Smooth muscle cell (in vitro differentiated cells): ENCODE measurements around the gene BTRC. TPM values are rescaled to one million over a fixed set of nuclear protein-coding genes. Genes with fewer than 3 reads are reported as not detected.

ENCODE experiments used
- DNase-seq: peaks from one replicate; lab custom pipeline; 2025; ENCODE audit not compliant: unreplicated experiment; lab: John Stamatoyannopoulos, UW
- H2AFZ ChIP-seq: fragments of 200-600 bp; sonication (generic); 2 replicates; pipeline ENCODE4 v1.6.0; 2016; ENCODE audit warnings: antibody characterized with exemption, low read depth, mild to moderate bottlenecking
- H3F3A ChIP-seq: fragments of 200-600 bp; sonication (generic); 2 replicates; pipeline ENCODE4 v1.6.0; 2017; ENCODE audit warnings: antibody characterized with exemption, low read depth
- H3K27ac ChIP-seq: fragments of 200-600 bp; sonication (generic); 2 replicates; pipeline ENCODE4 v1.5.1; 2016; ENCODE audit warnings: low read depth, mild to moderate bottlenecking
- H3K27me3 ChIP-seq: fragments of 200-600 bp; sonication (generic); 2 replicates; pipeline ENCODE4 v1.6.1; 2016; ENCODE audit warnings: low read depth, mild to moderate bottlenecking
- H3K36me3 ChIP-seq: fragments of 200-600 bp; sonication (generic); 2 replicates; pipeline ENCODE4 v1.5.1; 2016; ENCODE audit warnings: low read depth
- H3K4me1 ChIP-seq: fragments of 200-600 bp; sonication (generic); 2 replicates; pipeline ENCODE4 v1.5.1; 2016; ENCODE audit warnings: low read depth
- H3K4me2 ChIP-seq: fragments of 200-600 bp; sonication (generic); 2 replicates; pipeline ENCODE4 v1.6.0; 2016; ENCODE audit warnings: mild to moderate bottlenecking
- H3K4me3 ChIP-seq: fragments of 200-600 bp; sonication (generic); 2 replicates; pipeline ENCODE4 v1.5.1; 2016; ENCODE audit warnings: mild to moderate bottlenecking
- H3K79me2 ChIP-seq: fragments of 200-600 bp; sonication (generic); 2 replicates; pipeline ENCODE4 v1.6.0; 2016; ENCODE audit warnings: low read depth, mild to moderate bottlenecking
- H3K9ac ChIP-seq: fragments of 200-600 bp; sonication (generic); 2 replicates; pipeline ENCODE4 v1.6.0; 2016; ENCODE audit warnings: low read depth
- H3K9me3 ChIP-seq: fragments of 200-600 bp; sonication (generic); replicated peaks from 2 replicates; pipeline ENCODE4 v1.5.1; 2016; ENCODE audit warnings: low read depth
- H4K20me1 ChIP-seq: fragments of 200-600 bp; sonication (generic); 2 replicates; pipeline ENCODE4 v1.6.0; 2016; ENCODE audit warnings: low read depth
- WGBS: methylation state at CpG from one replicate; pipeline ENCODE4 v1.1.7; 2016; ENCODE audit warnings: low lambda C conversion rate; 5-methylcytosine and 5-hydroxymethylcytosine counted together
- polyA plus RNA-seq: library from polyadenylated mRNA; unstranded; fragments of >200 nt; fragmentation: Nextera tagmentation; extraction: Ambion mirVana; gene quantifications from 2 replicates; pipeline ENCODE4 v1.2.1, GENCODE V29; 2016
- total RNA-seq: library from RNA; depleted of rRNA; stranded (reverse); fragments of >200 nt; gene quantifications from 2 replicates; pipeline ENCODE4 v1.2.3, GENCODE V29; 2014
- TF ChIP-seq, protein P1 (sequence below): fragments of 200-600 bp; sonication (generic); IDR thresholded peaks from 2 replicates; pipeline ENCODE4 v1.5.1; 2017; ENCODE audit warnings: borderline replicate concordance, mild to moderate bottlenecking, antibody characterized with exemption; ENCODE audit not compliant: insufficient read depth, poor library complexity, severe bottlenecking

Gene BTRC
- total and polyA plus RNA-seq, 2 experiments from 2014 or later = 9.6 to 16.8 TPM

- 31% methylated on average over 54 of the region's 59 CpGs for WGBS
- TF ChIP-seq, protein P1, sequence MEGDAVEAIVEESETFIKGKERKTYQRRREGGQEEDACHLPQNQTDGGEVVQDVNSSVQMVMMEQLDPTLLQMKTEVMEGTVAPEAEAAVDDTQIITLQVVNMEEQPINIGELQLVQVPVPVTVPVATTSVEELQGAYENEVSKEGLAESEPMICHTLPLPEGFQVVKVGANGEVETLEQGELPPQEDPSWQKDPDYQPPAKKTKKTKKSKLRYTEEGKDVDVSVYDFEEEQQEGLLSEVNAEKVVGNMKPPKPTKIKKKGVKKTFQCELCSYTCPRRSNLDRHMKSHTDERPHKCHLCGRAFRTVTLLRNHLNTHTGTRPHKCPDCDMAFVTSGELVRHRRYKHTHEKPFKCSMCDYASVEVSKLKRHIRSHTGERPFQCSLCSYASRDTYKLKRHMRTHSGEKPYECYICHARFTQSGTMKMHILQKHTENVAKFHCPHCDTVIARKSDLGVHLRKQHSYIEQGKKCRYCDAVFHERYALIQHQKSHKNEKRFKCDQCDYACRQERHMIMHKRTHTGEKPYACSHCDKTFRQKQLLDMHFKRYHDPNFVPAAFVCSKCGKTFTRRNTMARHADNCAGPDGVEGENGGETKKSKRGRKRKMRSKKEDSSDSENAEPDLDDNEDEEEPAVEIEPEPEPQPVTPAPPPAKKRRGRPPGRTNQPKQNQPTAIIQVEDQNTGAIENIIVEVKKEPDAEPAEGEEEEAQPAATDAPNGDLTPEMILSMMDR = no peak
- Histone ChIP-seq H3K4me1 (peaks cover 13% of the 10 kb centered on the region), H4K20me1 (no peaks in the 10 kb centered on the region), H3K4me3 (peak overlapping the region; percentile 3), H3K9me3 (no peaks in the 10 kb centered on the region), H3K4me2 (peak overlapping the region; percentile 74), H3K27ac (no peak overlapping the region), H3K27me3 (peaks cover 52% of the 10 kb centered on the region), H3K79me2 (no peaks in the 10 kb centered on the region), H3K36me3 (no peaks in the 10 kb centered on the region), H2AFZ (no peak overlapping the region), H3K9ac (no peak overlapping the region), H3F3A (no peaks in the 10 kb centered on the region)
- DNase-seq = no peak
Observed at GRCh38 chr10:101566333-101567164, 212.6 kb downstream of the BTRC start.

DNA sequence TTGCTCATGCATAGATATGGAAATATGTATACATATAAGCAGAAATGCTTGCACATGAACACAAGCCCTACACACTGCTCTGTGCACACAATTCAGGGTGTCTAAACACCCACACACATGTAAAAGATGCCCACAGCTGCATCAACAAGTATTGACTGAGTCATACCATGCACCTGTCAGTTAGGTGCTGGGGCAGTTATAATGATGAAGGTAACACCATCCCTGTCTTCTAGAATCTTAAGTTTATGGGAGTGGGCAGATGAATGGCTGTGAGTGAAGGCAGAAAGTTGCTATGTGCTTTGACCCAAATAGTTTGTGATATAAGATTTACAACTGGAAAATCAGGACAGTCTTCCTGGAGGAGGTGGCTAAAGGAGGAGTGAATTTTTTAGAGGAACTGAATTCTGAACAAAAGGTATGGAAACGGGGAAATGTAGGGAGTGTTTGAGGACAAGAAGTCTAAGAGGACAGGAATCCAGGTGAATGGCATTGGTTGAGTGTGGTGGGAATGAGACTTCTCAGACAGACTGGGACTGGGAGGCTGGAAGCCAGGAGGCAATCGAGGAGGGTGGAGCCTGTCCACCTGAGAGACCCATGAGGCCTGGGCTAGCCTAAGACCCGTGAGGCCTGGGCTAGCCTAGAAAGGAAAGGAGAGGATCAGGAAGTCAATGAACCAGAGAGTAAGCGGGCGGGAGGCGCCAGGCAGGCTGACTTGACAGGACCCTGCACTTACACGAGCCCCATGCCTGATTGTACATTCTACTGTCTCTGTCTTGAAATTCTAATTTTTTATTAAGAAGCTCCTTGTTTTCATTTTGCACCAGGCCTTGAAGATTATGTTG lies 213.4 kb downstream of the BTRC start:
- H3K9ac ChIP-seq = no peak overlapping the region
- no peak overlapping the region for H3K27ac ChIP-seq
- TF ChIP-seq, protein P1 = no peak
- H3K27me3 ChIP-seq = peaks cover 52% of the 10 kb centered on the region
- no peaks in the 10 kb centered on the region for H4K20me1 ChIP-seq
- H2AFZ ChIP-seq = no peak overlapping the region
- H3K9me3 ChIP-seq = no peaks in the 10 kb centered on the region
- H3K4me2 ChIP-seq = no peak overlapping the region
- peaks cover 13% of the 10 kb centered on the region for H3K4me1 ChIP-seq
- H3K79me2 ChIP-seq = no peaks in the 10 kb centered on the region
- no peak overlapping the region for H3K4me3 ChIP-seq
- no peak for DNase-seq
- H3F3A ChIP-seq = no peaks in the 10 kb centered on the region
- WGBS = 93% methylated on average over 7 of the region's 7 CpGs
- no peaks in the 10 kb centered on the region for H3K36me3 ChIP-seq

DNA sequence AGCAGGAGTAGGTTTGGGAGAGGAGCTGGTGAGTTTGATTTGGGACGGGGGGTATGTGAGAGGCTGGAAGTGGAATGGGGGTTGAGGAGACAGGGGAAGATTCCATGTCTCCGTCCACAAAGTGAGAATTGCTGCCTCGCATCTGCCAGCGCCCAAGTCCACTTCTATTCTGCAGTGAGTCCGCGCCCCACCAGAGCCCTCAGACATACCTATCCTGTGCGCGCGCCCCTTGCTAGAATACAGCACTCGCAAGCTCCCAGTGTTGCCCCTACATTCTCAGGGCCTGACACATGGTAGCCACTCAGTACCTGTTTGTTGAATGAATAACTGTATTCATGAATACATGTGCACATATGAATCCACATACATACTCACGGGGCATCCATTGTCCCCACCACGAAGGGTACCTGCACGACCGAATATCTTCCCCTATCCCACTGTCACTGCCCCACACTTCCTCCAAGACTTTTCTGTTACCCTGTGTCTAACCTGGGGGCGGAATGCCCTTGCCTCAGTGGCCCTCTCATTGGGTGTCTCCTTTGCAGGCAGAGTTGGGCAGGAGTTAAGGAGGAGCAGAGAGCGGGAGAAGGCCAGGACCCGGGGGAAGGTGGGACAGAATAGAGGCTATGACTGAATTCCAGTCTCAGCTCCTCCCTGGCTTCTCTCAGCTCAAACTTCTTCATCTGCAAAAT lies 214.2 kb downstream of the BTRC start:
- H3K36me3 ChIP-seq = no peaks in the 10 kb centered on the region
- DNase-seq = no peak
- no peaks in the 10 kb centered on the region for H4K20me1 ChIP-seq
- TF ChIP-seq, protein P1 = no peak
- H3K27me3 ChIP-seq = peaks cover 52% of the 10 kb centered on the region
- H2AFZ ChIP-seq = no peak overlapping the region
- no peaks in the 10 kb centered on the region for H3K79me2 ChIP-seq
- peaks cover 13% of the 10 kb centered on the region for H3K4me1 ChIP-seq
- no peak overlapping the region for H3K4me3 ChIP-seq
- no peak overlapping the region for H3K4me2 ChIP-seq
- H3F3A ChIP-seq = no peaks in the 10 kb centered on the region
- no peak overlapping the region for H3K27ac ChIP-seq
- no peak overlapping the region for H3K9ac ChIP-seq
- WGBS = 90% methylated on average over 17 of the region's 17 CpGs
- H3K9me3 ChIP-seq = no peaks in the 10 kb centered on the region
